Upper lobe of right lung (tissue), 1 donor: ENCODE data around the gene CDCA7. TPM values are rescaled to one million over a fixed set of nuclear protein-coding genes. Genes with fewer than 3 reads are reported as not detected.

Experiments used
- ATAC-seq: fragments of 200-7000 bp; cut with Tn5 transposase; one replicate; pipeline ENCODE4 v1.9.1; 2020; ENCODE audit warnings: mild to moderate bottlenecking, moderate library complexity
- DNase-seq: peaks from one replicate; pipeline ENCODE4 v3.0.0-alpha.2; 2020
- H3K27ac ChIP-seq: fragments of 200-600 bp; one replicate; pipeline ENCODE4 v1.8.0; 2022
- H3K27me3 ChIP-seq: fragments of 200-600 bp; one replicate; pipeline ENCODE4 v1.8.0; 2022; ENCODE audit warnings: mild to moderate bottlenecking
- H3K36me3 ChIP-seq: fragments of 200-600 bp; one replicate; pipeline ENCODE4 v1.8.0; 2022
- H3K4me1 ChIP-seq: fragments of 200-600 bp; one replicate; pipeline ENCODE4 v1.8.0; 2022
- H3K4me3 ChIP-seq: fragments of 200-600 bp; one replicate; pipeline ENCODE4 v1.8.0; 2022; ENCODE audit warnings: mild to moderate bottlenecking
- H3K9me3 ChIP-seq: fragments of 200-600 bp; one replicate; pipeline ENCODE4 v1.8.0; 2022
- CTCF ChIP-seq: fragments of 200-600 bp; IDR thresholded peaks from one replicate; pipeline ENCODE4 v1.8.0; 2022; ENCODE audit warnings: antibody characterized with exemption
- intact Hi-C: fragments of 100-400 bp; cut with DNase I; formaldehyde crosslinking; loops from one replicate; pipeline ENCODE4 v1.11.0; 2022
- total RNA-seq: library from RNA; stranded (reverse); fragmentation: NEBNext Ultra II Directional; extraction: Animal tissue kit (Norgen Biotek cat#: 25700); gene quantifications from one replicate; pipeline ENCODE4 v1.2.1, GENCODE V29; 2021
- donor health status: DM: no; HTN: yes; CAD: no; lungs with severe emphysema.

CDCA7 gene
- total RNA-seq, 1 donor from 2014 or later = 4.1 TPM

- H3K9me3 ChIP-seq = no peaks in the 10 kb centered on the region
- ATAC-seq (no peak), DNase-seq (no peak)
- no peak overlapping the region for H3K4me3 ChIP-seq
- no peaks in the 10 kb centered on the region for H3K36me3 ChIP-seq
- peaks cover 18% of the 10 kb centered on the region for H3K27me3 ChIP-seq
- H3K4me1 ChIP-seq = no peaks in the 10 kb centered on the region
- no peak overlapping the region for H3K27ac ChIP-seq
- intact Hi-C loops = no loop called here
- no peak for TF ChIP-seq CTCF
Observed at GRCh38 chr2:173347305-173348168, 7.1 kb upstream of the CDCA7 start.

GRCh38 chr2:173349287-173349686 lies 5.4 kb upstream of the CDCA7 start:
- Histone ChIP-seq H3K36me3 (no peaks in the 10 kb centered on the region), H3K27me3 (peaks cover 35% of the 10 kb centered on the region), H3K4me1 (peaks cover 6% of the 10 kb centered on the region), H3K4me3 (no peak overlapping the region), H3K9me3 (no peaks in the 10 kb centered on the region), H3K27ac (no peak overlapping the region)
- no peak for DNase-seq
- ATAC-seq = no peak
- intact Hi-C loops = no loop called here
- no peak for TF ChIP-seq CTCF

- TF ChIP-seq CTCF = no peak
- Histone ChIP-seq H3K9me3 (no peaks in the 10 kb centered on the region), H3K4me1 (peaks cover 17% of the 10 kb centered on the region), H3K4me3 (no peak overlapping the region), H3K36me3 (no peaks in the 10 kb centered on the region), H3K27ac (no peak overlapping the region), H3K27me3 (peaks cover 46% of the 10 kb centered on the region)
- ATAC-seq (no peak), DNase-seq (no peak)
- intact Hi-C loops = no loop called here
Observed at GRCh38 chr2:173350383-173350782, 4.3 kb upstream of the CDCA7 start.

- intact Hi-C loops = no loop called here
- Histone ChIP-seq H3K4me1 (peaks cover 21% of the 10 kb centered on the region), H3K27ac (no peak overlapping the region), H3K4me3 (no peak overlapping the region), H3K9me3 (no peaks in the 10 kb centered on the region), H3K36me3 (no peaks in the 10 kb centered on the region), H3K27me3 (peaks cover 59% of the 10 kb centered on the region)
- DNase-seq = no peak
- ATAC-seq = no peak
- no peak for TF ChIP-seq CTCF
Observed at GRCh38 chr2:173351879-173352278, 2.8 kb upstream of the CDCA7 start.

- H3K4me1 ChIP-seq = peaks cover 21% of the 10 kb centered on the region
- TF ChIP-seq CTCF = no peak
- peaks cover 72% of the 10 kb centered on the region for H3K27me3 ChIP-seq
- DNase-seq (no peak), ATAC-seq (no peak)
- H3K27ac ChIP-seq = no peak overlapping the region
- intact Hi-C loops = no loop called here
- no peaks in the 10 kb centered on the region for H3K9me3 ChIP-seq
- no peak overlapping the region for H3K4me3 ChIP-seq
- no peaks in the 10 kb centered on the region for H3K36me3 ChIP-seq
Observed at GRCh38 chr2:173353556-173353955, 1.1 kb upstream of the CDCA7 start.
